HK-2 (cell line): ENCODE data around the gene SF3A2.
A peak's percentile ranks its signal among the peaks of the same experiment; 100 is the strongest.
"Not testable (repeated sequence)": the region's sequence is repeated elsewhere in the genome, so short reads cannot be mapped to it uniquely, and the experiment has no call there.

Experiments used
- DNase-seq: peaks from one replicate; pipeline ENCODE4 v3.0.0-alpha.2; 2018; ENCODE audit not compliant: unreplicated experiment

SF3A2 gene, protein sequence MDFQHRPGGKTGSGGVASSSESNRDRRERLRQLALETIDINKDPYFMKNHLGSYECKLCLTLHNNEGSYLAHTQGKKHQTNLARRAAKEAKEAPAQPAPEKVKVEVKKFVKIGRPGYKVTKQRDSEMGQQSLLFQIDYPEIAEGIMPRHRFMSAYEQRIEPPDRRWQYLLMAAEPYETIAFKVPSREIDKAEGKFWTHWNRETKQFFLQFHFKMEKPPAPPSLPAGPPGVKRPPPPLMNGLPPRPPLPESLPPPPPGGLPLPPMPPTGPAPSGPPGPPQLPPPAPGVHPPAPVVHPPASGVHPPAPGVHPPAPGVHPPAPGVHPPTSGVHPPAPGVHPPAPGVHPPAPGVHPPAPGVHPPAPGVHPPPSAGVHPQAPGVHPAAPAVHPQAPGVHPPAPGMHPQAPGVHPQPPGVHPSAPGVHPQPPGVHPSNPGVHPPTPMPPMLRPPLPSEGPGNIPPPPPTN

DNA sequence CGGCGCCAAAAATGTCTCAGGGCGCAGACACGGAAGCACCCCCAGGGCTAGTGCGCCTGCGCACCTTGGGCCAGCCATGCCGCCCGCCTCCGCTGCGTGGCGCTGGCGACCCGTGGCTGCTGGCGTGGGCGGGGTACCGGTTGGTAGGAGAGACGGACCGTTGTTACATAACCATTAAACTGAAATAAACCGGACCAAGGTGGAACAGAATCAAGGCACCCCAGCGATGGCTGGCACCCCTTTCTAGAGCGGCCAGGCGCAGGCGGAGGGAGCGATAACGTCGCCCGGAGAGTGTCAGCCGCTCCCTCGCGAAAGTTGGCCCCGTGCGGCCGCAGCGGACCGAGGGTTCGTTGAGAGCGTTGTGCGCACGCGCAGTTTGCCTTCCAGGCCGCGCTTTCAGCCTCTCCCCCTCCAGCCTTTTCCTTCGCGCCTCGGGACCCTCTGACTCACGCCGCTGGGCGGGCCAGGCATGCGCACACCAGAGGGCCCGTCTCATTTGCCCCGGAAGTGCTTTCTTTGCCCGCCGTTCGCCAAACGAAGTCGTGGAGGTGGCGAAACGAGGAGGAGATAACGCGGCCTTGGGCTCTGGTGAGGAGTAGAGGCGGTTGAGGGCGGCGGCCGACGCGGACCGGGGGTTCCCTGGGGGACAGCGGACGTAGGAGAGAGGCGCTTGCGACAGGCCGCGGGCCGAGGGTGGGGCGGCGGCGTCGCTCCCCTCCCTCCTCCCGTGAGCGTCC is at the start of gene SF3A2, which contains the start of gene PLEKHJ1:
SF3A2 (plus strand) TSS at position 511 of the 737 bp plus-strand sequence. CDS start 6,595 bp downstream, outside the sequence.
PLEKHJ1 (minus strand) TSS at position 16 of the 737 bp plus-strand sequence. CDS start 81 bp downstream, outside the sequence.
- peak; percentile 97 for DNase-seq

DNA sequence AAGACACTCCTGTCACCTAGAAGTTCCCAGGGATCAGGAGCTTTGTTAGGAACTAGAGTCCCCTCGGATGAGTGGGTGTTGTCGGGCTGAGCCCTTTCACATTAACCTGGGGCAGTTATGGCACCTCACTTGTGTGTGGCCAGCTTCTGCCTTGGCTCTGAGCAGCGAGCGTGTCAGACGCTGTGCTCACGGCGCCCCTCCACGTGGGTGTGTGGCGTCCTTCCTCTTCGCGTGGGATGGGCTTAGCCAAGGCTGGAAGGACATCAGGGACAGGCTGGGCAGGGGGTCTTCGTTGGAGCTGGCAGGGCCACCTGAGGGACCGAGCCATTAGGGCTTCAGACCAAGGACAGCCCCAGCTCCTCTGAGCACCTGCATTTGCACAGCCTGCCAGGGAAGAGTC is 49.5 kb upstream of the SF3A2 start:
- no peak for DNase-seq

DNA sequence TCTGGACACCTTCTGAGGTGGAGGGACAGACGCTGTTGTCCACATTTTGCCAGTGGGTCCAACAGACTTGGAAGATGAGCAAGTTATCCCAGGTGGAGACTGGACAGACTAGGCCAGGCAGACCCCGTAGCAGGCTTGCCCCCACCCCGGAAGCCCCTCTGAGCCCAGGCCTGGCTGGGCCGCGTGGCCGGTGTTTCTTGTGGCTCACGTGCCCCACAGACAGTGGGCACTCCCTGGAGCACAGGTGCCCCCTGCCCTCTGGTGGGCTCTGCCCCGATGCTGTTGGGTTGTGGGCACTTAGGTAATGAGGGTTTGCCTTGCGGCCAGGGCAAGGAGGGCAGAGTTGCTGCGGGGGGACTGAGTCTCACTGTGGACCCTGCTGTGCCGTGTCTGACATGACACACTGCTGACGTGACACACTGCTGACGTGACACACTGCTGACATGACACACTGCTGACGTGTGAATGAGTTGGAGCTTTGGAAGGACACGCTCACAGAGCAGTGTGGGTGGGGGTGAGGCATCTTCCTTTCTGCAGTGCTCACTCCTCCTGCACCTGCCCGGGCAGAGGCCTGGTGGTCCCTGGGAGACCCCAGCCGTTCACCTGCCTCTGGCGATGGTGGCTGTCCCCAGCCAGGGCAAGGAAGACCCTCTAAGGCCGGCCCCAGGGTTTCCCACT is 47.8 kb upstream of the SF3A2 start:
- DNase-seq, result no peak

DNA sequence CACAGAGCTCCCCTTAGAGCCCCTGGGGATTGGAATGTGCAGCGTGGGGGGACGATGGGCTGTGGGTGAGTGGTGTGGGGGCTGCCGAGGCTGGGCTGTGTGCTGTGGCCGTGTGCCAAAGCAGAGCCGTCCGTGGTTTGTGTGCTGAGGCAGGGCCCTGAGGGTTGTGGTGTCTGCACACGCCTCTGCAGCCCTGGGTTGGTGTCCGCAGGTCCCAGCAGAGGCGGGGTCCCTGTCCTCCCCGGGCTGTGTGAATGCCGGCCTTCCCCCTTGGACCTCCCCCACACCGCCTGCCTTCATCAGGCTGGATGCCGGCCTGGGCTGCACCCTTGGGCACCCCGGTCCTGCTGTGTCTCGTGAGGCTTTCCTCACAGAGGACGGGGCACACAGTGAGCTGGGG is 46.7 kb upstream of the SF3A2 start:
- DNase-seq, result no peak

DNA sequence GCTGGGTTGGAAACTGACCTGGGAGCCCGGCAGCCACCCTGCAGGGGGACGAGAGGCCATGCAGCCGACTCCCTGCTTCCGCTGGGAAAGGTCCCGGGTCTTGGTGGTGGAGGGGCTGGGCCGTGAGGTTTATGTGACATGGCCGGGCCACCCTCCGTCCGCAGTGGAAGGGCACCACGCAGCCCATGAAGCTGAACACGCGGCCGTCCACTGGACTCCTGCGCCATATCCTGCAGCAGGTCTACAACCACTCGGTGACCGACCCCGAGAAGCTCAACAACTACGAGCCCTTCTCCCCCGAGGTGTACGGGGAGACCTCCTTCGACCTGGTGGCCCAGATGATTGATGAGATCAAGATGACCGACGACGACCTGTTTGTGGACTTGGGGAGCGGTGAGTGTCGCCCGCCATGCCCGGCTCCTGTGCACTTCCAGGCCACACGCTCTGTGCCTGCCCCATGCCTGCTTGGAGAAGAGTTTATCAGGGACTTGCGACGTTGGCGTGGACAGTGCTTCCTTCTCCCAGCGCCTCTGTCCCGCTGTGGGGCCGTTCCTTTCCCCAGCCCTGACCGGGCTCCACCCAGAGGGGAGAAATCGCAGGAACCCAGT is 45.7 kb upstream of the SF3A2 start:
- DNase-seq, result no peak

DNA sequence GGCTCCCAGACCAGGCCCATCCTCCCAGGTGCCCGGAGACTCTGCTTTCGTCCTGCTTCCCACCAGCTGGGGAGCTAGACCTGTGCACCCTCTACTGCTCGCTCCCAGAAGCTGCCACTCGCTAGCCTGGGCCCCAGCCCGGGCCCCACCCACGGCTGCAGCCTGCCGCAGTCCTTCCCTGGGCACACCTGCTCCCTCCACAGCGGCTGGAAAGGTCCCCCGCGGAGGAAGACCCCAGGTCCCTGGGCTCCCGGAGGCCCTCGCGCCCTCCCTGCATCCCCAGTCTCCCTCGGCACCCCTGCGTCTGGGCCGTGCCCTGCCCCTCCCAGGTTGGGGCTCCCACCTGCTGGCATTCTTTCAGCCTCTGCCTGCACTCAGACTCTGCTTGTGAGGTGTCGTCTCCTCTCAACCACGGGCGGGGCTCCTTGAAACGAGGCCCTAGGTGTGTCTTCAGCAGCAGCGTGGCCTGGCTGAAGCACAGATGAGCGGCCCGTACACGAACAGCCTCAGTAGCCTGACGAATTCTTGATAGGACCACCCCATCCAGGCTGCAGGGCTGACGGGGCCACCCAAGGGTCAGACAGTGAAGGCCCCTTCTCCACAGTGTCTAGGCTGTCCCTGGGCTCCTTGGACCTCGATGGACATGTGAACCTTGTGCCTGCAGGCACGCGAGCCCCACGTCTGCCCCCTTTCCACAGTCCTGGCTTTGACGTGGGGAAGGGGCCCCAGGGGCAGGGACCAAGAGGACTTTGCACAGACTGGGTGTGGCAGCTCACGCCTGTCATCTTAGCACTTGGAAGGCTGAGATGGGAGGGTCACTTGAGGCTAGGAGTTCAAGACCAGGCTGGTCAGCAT is 44.9 kb upstream of the SF3A2 start:
- no peak for DNase-seq

DNA sequence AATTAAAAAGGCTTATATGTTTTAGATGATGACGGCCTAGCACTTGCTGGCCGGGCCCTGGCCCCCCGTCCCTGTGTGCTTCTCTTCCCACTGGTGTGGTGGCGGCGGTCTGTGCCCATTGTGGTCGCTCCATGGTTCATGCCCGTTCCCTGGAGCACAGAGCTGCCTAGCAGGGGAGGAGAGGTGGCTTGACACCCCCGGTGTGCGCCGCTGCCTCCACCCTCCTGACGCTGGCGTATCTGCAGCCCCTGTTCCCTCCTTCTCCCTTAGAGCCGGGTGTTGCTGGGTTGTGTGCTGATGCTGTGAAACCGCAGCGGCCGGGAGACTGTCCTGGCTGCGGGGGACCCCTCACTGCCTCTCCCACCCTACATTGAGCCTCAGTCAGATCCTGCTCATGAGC is 43.8 kb upstream of the SF3A2 start:
- no peak for DNase-seq

DNA sequence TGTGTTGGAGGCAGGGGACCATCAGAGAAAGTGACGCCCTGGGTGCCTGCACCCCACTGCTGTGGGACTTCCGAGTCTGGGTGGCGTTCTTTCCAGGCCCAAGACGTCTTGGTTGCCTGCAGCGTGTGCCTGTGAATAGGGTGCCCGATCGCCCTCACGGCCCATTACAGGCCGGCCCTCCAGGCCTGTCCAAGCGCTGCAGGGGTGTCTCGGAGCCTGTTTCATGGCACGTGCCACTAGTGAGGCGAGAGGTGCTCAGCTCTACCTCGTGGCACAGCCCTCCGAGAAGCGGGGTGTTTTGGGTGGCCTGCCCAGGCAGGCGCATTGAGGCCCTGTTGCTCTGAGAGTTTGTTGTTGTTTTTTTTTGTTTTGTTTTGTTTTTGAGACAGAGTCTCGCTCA is 42.8 kb upstream of the SF3A2 start:
- DNase-seq, result no peak

DNA sequence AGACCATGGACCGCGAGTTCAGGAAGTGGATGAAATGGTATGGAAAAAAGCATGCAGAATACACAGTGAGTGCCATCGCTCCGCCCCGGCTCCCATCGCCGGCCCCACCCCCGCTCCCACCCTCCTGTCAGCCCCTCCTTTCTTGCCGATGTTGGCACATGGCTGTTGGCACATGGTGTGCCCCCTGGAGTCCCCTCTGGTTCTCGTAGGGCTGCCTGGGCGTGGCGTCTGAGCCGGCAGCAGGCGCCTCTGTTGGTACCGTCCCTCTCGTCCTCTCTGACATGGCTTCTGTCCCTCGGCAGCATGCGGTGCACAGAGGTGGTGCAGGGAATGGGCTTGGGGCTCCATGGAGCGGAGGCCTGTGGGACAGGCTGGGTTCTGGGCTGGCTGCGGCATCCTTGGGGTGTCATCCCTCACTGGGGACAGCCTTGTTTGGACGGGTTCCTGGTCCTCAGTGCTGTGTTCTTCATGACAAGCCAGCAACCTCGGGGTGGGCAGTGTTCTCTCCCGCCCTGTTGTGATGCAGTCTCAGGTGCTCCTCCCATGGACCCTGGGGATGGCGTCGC is 42.0 kb upstream of the SF3A2 start:
- no peak for DNase-seq

DNA sequence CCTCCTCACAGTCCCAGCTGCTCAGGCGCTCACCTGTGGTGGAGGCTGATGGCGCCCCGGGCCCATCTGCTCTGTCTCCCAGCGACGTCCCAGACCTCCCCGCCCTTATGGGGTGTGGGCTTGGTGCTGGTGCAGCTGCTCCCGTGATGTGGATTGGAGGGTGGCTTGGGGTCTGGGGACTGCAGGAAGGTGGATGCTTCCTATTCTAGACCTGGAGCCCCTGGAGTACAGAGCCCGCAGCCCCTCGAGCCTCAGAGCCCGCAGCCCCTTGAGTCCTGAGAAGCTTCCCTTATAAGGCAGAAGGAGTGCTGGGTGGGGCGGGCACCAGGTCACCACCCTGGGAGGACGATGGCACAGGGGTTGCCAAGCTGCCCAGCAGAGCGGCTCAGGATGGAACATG is 41.3 kb upstream of the SF3A2 start:
- no peak for DNase-seq

DNA sequence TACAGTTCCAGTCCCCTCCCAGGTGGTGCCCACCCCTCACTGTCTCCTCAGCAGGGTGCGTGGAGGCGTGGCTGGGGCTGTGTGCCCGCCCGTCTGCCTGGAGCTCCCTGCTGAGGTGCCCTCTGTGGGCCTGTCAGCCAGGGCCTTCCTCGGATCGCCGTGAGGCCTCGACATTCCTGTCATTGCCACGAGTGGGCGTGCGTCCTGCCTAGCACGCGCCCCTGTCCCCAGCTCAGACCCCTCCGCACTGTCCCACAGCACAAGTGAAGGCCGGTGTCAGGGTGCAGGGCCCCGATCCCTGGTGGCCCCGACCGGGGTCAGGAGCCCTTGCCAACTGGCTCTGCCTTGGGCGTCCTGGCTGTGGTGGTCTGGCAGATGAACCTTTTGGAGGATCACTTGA is 40.7 kb upstream of the SF3A2 start:
- DNase-seq, result no peak

DNA sequence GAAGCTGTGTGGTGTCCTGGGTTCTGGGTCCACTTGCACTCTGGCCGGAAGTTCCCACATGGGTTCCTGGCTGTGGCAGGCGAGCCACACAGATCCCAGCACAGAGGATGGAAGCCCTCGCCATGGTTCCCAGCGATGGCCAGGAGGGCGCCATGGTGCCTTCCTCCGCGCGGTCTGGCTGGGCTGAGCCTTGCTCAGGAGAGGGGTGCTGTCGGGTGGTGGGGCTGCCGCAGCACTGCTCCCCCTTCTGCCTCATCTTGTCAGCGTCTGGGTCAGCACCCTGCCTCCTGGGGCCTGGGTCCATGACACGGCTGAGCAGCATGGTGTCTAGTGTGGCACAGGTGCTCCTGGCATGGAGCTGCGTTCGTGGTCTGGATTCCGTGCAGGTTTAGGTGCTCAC is 39.4 kb upstream of the SF3A2 start:
- DNase-seq, result no peak

DNA sequence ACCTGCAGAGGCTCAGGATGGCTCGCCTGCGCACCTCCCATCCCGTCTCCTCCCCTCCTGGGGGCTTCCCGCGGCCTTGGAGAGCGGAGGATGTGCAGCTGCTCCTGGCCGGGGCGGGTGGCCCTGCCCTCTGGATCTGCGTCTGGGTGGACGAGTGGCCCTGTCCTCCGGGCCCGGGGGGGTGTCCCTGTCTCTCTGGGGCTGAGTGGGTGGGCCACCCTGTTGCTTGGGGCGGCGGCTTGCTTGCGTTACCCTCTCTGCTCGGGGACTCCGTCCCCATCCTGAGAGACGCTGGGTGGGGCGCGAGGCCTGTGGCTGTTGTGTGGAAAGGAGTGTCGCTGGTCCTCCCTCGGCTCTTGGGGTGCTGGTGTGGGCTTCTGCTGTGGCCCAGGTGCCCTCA is 38.3 kb upstream of the SF3A2 start:
- no peak for DNase-seq

DNA sequence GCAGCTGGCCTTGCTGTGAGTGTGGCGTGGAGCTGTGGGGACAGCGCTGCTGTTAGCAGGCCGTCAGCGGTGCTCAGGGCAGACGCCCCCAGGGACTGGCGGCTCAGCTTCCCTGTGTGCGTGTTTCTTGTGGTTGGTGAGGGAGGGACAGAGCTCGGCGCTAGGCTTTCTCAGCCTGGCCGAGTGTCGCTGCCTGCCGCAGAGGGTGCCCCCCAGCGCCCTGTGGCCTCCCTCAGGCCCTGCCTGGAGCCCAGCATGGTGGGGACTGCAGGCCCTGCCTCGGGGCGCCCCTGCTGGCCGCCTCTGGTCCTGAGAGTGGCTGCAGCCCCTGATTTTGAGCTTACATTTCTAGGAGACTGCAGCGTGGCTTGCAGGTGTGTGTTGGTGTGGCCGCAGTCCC is 37.4 kb upstream of the SF3A2 start:
- no peak for DNase-seq

DNA sequence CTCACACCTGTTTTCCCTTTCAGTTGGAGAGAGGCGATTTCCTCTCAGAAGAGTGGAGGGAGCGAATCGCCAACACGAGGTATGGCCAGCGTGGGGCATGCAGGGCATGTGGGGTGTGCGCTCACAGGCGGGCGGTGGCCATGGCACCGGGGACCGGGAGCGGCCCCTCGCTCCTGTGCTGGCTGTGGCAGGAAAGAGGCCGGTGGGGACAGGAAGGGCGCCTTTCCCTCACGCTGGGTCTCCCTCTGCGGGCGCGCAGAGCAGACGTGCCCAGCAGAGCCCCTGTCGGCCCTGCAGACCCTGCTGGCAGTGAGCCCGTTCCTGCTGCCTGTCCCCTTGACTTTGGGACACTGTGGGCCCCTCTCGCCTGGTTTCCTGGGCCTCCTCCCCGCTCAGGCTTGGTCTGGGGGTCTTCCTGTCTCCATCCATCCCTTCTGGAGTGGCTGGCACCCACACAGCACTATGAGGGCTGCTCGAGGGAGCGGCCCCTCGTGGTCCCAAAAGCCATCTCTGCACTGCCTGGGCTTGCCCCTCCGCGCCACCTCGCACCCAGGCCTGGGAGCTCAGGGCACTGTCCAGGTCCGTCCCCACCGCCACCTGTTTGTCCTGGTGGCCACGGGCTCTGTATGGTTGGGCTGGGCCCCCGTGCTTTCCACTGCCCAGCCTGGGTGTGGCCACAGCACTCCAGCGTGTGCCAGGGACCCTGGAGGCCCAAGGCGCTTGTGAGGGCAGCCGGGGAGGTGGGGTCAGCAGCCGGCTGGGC is 36.6 kb upstream of the SF3A2 start:
- no peak for DNase-seq

DNA sequence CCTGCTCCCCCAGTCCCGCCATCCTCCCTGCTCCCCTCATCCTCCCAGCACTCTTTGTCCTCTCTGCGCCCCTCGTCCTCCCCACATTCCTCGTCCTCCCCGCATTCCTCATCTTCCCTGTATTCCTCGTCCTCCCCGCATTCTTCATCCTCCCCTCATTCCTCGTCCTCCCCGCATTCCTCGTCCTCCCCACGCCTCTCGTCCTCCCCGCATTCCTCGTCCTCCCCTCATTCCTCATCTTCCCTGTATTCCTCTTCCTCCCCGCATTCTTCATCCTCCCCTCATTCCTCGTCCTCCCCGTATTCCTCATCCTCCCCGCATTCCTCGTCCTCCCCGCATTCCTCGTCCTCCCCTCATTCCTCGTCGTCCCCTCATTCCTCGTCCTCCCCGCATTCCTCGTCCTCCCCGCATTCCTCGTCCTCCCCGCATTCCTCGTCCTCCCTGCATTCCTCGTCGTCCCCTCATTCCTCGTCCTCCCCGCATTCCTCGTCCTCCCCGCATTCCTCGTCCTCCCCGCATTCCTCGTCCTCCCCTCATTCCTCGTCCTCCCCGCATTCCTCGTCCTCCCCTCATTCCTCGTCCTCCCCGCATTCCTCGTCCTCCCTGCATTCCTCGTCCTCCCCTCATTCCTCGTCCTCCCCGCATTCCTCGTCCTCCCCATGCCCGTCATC is 35.9 kb upstream of the SF3A2 start:
- DNase-seq, result not testable (repeated sequence)

DNA sequence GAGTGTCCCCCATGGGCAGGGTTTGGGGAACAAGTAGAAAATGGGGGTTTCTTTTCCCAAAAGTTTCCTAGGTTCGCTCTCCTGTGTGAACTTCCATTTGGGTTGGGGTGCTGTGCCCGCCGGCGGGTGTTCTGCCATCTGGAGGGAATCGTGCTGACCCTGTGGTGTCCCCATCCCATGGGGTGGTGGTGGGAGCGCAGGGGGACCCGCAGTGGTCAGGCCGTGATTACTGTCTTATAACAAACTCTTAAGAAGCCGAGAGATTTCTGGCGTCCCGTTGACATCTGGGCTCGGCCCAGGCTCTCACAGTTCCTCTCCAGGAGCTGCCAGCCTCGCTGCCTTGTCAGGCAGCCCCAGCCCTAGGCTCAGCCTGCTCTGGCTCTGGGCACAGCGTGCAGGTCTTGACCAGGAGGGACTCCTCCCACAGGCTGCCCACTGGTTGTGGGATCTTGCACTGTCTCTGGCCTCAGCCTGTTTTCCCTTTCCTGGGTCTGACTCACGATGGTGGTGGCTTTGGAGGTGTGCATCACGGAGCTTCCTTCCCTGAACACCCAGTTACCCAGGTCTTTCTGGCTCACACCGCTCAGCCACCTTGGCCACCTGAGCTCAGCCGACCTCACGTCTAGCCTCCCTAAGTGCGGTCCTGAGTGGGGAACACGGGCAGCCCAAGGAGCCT is 35.0 kb upstream of the SF3A2 start:
- no peak for DNase-seq

DNA sequence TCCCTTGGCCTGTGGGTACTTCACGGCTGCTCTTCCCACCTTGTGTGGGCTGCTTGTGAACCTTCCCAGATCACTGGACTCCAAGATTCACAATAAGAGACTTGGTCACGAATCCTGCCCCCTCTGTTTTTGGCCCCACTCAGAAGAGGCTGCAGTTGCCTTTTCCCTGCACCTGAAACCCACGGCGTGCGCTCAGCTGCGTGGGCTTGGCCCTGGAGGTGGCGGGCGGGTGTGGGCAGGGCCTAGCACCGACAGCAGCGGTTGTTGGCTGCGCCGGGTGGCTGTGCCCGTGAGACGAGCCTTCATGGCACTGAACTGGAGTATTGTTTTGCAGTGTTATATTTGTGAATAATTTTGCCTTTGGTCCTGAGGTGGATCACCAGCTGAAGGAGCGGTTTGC is 34.3 kb upstream of the SF3A2 start:
- no peak for DNase-seq

DNA sequence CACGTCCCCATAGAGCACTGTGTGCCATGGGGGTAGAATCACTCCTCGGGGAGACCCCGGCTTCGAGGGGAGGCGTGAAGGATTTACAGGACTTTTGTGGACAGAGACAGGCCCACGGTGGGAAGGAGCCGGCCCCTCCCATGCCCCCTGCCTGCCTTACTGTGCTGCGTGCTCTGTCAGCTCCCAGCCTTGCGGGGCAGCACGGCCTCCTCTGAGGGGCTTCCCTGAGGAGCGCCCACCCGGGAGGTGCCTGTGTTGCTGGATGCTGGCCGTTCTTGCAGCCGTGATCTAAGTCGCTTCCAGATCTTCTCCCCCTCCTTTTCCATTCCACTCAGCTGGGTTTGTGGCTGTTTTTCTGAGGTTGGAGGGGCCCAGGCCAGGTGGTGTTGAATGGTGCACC is 29.6 kb upstream of the SF3A2 start:
- DNase-seq, result no peak
